HEK293 (cell line): ENCODE measurements around the gene CDH5.

Experiments used
- CTCF ChIP-seq: fragments of 450-650 bp; formaldehyde crosslinking; IDR thresholded peaks from 2 replicates; pipeline ENCODE4 v1.5.1; 2016; ENCODE audit warnings: missing biosample characterization, missing genetic modification characterization
- PBX3 ChIP-seq: sonication (generic); formaldehyde crosslinking; IDR thresholded peaks from 2 replicates; pipeline ENCODE4 v1.8.1; 2022; ENCODE audit warnings: mild to moderate bottlenecking, moderate library complexity, missing genetic modification reagents
- REST ChIP-seq: fragments of 450-650 bp; formaldehyde crosslinking; IDR thresholded peaks from 2 replicates; pipeline ENCODE4 v1.5.1; 2016; ENCODE audit warnings: missing biosample characterization, missing genetic modification characterization
- ZBTB48 ChIP-seq: fragments of 450-650 bp; formaldehyde crosslinking; IDR thresholded peaks from 2 replicates; pipeline ENCODE4 v1.5.1; 2016; ENCODE audit warnings: missing biosample characterization, missing genetic modification characterization
- ZEB2 ChIP-seq: fragments of 450-650 bp; formaldehyde crosslinking; IDR thresholded peaks from 2 replicates; pipeline ENCODE4 v1.5.1; 2016; ENCODE audit warnings: missing biosample characterization, missing genetic modification characterization
- ZNF10 ChIP-seq: fragments of 450-650 bp; formaldehyde crosslinking; IDR thresholded peaks from 2 replicates; pipeline ENCODE4 v1.5.1; 2017; ENCODE audit warnings: missing biosample characterization, missing genetic modification characterization
- ZNF132 ChIP-seq: fragments of 450-650 bp; formaldehyde crosslinking; IDR thresholded peaks from 2 replicates; pipeline ENCODE4 v1.5.1; 2017; ENCODE audit warnings: missing biosample characterization, missing genetic modification characterization, borderline replicate concordance
- ZNF175 ChIP-seq: fragments of 450-650 bp; formaldehyde crosslinking; IDR thresholded peaks from 2 replicates; pipeline ENCODE4 v1.5.1; 2016; ENCODE audit warnings: missing biosample characterization, missing genetic modification characterization
- ZNF423 ChIP-seq: fragments of 450-650 bp; formaldehyde crosslinking; IDR thresholded peaks from 2 replicates; pipeline ENCODE4 v1.5.1; 2016; ENCODE audit warnings: missing biosample characterization, missing genetic modification characterization
- ZNF670 ChIP-seq: fragments of 450-650 bp; formaldehyde crosslinking; IDR thresholded peaks from 2 replicates; pipeline ENCODE4 v1.5.1; 2016; ENCODE audit warnings: missing biosample characterization, missing genetic modification characterization, low read depth
- ZNF777 ChIP-seq: fragments of 450-650 bp; formaldehyde crosslinking; IDR thresholded peaks from 2 replicates; pipeline ENCODE4 v1.5.1; 2017; ENCODE audit warnings: missing biosample characterization, missing genetic modification characterization, borderline replicate concordance

GRCh38 chr16:66360624-66361324 is 5.7 kb upstream of the CDH5 start:
- no peak for TF ChIP-seq REST (tag by site-specific recombination)
- TF ChIP-seq ZNF670, result no peak
- TF ChIP-seq CTCF (tag by site-specific recombination), result no peak
- no peak for TF ChIP-seq ZNF423 (tag by site-specific recombination)
- no peak for TF ChIP-seq ZEB2 (tag by site-specific recombination)
- TF ChIP-seq ZNF132 (tag by site-specific recombination), result no peak
- TF ChIP-seq ZBTB48 (tag by site-specific recombination), result no peak
- TF ChIP-seq PBX3 (CRISPR knock-in tag), result no peak
- TF ChIP-seq ZNF777 (tag by site-specific recombination), result no peak
- TF ChIP-seq ZNF10, result no peak
- no peak for TF ChIP-seq ZNF175 (tag by site-specific recombination)
